Measurements from ENCODE around the gene ENTPD6.

ENTPD6 gene

DNA sequence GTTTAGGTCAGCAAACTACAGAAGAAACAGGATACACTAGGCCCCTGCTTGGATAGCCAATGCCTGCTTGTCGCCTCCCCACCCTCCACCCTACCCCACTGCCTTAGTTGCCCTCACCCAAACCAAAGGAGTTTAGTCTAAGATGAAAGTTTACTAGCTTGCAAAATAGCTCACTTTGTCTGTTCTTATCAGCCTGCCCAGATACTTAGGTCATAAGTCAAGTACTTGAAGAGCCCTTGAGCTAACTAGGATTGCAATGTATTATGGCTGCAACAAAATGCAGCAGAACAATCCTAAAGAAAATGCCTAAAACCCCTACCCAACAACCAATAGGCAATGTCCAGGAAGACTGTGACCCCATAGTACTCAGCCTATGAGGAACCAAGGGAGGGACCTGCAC is 7.3 kb upstream of the ENTPD6 start:
- DNase-seq (ENCODE audit: low read depth in 2 of 2), result no peak

- no peak for DNase-seq (ENCODE audit: low read depth in 2 of 2)
These were observed 4.5 kb upstream of the ENTPD6 start for GRCh38 chr20:25191051-25191450.

DNA sequence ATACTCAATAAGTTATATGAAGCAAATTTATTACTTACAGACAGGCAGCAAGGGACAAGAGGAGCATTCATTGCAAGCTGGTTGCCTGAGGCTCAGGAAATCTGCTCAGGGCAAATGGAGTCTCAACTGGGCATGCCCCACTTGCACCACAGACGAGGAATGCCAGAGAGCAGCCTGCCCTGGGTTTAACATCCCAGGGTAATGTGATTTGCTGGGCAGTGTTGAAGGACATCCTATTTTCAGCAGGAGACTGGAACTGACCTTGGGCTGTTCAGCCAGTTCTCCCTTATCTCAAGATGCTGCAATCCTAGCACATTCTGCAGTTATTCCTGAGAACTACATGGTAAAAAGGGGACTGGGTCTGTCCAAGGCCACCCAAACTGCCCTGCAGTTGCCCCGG is 3.8 kb upstream of the ENTPD6 start:
- no peak for DNase-seq (ENCODE audit: low read depth in 2 of 2)

GRCh38 chr20:25193843-25194242 is 1.7 kb upstream of the ENTPD6 start:
- no peak for DNase-seq (ENCODE audit: low read depth in 2 of 2)

DNA sequence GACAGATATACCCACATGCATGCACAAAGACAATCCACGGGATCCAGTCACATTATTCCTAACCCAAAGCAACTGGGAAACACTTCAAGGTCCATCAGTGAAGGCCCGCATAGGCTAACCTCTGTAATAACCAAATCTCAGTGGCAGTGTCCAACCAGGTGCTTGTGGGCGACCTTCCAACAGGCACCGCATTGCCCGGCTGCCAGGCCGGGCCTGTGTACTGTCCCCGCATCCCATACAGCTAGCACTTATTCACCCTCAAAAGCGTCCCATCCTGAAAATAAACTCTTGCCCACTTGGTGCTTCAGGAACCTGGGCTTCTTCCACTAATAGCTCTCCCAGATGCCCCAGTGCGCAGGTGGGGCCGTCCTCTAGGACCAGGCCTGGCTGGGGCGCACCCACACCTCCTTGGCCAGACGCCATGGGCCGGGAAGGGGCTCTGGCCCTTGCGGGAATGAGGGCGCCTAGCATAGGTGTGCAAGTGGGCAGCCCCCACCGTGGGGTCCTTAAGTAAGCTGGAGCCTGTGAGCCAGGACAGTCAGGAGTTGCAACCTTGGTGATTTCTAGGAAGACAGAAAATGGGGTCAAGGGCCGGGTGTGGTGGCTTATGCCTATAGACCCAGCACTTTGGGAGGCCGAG is 1.1 kb upstream of the ENTPD6 start:
- no peak for DNase-seq (ENCODE audit: low read depth in 2 of 2)

DNA sequence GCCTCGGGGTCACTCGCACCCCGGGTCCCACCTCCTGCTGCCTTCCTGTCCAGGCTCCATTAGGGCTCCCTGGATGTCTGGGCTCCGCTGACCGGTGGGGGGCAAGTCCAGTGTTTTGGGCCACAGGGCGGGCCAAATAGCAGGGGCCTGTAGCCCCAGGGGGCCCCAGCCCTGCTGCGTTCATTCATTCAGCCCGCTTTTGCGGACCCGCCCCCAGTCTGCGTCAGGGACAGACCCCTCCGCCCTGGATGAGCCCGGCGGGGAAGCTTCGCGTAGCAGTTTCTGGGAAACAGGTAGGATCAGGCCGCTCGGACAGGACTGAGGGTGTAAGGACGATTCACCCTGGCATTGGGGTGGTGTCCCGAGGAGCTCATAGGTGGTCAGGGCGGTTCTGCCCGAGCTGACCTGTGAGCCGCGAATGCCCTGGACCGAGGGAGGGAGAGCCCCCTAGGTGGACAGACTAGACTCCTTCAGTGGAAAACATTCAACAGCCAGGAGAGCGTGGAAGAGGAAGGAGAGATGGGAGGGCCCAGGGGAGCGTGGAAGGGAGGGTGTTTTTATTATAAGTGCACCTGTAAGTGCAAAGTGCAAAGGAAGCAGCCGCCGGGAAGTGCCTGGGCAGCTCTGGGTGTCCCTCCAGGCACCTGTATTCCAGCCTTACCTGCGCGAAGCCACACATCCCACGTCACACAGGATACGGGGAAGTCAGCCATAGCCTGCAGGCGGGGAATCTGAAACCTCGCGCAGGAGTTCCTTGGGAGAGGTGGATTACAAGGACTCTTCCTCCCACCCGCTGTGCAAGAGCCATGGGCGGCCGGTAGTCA is 662 bp downstream of the ENTPD6 start:
- DNase-seq (ENCODE audit: low read depth in 2 of 2), result no peak

DNA sequence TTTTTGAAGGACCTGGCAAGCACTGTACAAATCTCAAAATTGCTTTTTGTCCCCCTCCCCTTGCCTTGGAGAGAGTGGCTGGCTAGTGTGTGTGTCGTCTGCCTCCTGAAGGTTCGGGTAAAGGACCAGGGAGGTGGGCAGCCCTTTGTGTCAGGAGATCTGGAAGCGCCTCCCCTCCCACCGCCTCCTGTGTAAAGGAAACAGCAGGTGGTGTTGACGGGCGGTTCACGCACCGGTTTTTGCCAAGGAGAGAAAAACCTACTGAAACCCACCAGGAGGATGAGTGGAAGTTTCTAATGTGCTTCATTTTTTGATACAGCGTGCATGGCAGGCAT is 1.2 kb downstream of the ENTPD6 start:
- DNase-seq (ENCODE audit: low read depth in 2 of 2), result no peak

GRCh38 chr20:25197183-25197869 is 1.8 kb downstream of the ENTPD6 start:
- no peak for DNase-seq (ENCODE audit: low read depth in 2 of 2)

DNA sequence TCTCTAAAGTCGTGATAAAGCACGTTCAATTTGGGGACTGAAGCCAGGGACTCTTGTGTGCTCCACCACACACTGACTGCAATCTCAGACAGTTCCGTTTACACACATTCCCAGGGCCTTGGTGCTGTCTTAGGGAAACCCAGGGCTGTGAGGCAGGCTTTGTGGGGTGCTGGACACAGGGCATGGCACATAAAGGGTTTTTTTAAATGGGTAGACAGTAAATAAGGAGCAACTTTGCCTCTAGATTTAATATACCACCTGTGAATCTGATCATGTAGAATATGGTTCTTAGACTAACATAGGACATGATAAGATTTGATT is 2.3 kb downstream of the ENTPD6 start:
- DNase-seq (ENCODE audit: low read depth in 2 of 2), result no peak

- no peak for DNase-seq (ENCODE audit: low read depth in 2 of 2)
These were observed 3.3 kb downstream of the ENTPD6 start for GRCh38 chr20:25198663-25199383.

GRCh38 chr20:25199473-25200260 is 4.2 kb downstream of the ENTPD6 start:
- no peak for DNase-seq (ENCODE audit: low read depth in 2 of 2)

GRCh38 chr20:25203089-25203488 is 7.6 kb downstream of the ENTPD6 start:
- DNase-seq (ENCODE audit: low read depth in 2 of 2), result no peak

DNA sequence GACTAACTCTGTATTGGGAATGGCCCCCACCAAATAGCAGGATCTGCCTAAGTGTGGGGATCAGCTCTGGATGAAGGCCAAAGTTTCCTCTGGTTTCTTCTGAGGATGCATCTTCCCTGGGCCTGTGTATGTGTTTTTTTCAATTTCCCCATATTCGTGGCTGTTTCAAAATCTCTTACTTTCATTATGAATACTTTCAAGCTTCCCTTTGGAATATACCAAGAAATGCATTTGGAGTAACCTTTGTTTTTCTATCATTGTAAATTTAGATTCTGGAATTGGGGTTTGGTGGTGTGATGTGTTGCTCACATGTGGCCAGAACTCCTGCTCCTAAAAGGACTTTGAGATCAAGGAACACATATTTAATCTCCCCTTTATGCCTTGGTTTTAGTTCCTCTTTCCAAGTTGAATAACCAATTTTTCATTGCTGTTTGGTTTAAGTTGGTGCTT is 8.4 kb downstream of the ENTPD6 start:
- DNase-seq (ENCODE audit: low read depth in 2 of 2), result no peak

- no peak for DNase-seq (ENCODE audit: low read depth in 2 of 2)
These were observed 9.2 kb downstream of the ENTPD6 start for GRCh38 chr20:25204550-25205276.

DNA sequence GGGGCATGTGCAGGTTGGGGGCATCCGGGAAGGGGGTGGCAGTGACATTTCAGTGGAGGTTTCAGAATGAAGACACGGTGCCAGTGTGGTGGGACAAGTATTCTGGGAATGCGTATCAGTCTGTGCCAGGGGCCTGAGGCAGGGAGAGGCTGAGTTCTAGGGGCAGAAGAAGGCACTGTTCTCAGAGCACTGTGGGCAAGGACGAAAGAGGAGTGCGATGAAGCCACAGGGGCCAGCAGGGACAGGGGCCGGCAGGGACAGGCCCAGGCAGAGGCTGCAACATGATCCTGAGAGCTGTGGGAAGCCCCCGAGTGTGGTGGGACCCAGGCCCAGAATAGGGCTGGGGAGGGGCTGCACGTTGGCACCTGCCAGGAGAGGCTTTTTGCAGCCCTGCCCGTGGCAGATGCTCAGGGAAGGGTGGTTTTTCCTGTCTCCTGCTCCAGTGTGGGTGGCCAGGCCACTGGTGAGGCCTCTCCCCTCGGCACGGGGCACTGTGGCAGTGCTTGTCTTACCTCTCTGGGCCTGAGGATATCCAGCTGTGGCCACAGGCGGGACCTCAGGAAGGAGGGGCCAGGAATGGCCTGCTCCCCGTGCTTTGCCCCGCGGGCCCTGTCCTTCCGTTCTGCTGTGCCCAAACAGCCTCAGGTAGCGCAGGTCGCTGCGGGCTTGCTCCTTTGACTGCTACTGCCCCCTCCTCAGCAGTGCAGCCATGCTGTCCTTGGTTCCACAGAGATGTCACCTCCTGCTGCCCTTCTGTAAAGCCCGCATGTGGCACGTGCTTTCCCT is 10.0 kb downstream of the ENTPD6 start:
- no peak for DNase-seq (ENCODE audit: low read depth in 2 of 2)

DNA sequence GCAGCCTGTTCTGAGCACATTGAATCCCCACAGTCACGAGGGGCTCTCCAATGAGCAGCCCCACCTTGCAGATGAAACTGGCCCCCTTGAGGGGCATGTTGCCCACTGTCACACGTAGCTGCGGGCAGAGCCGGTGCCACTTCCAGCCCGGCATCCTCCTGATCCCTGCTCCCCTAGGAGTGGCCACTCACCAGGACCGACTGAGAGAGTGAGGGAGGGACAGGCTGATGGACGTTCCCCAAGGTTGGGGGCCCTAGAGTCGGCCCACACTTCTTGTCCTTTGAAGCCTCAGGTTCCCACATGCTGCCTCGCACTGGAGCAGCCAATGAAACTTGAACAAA is 10.5 kb downstream of the ENTPD6 start:
- DNase-seq (ENCODE audit: low read depth in 2 of 2), result no peak

- DNase-seq (ENCODE audit: low read depth in 2 of 2), result no peak
These were observed 11.0 kb downstream of the ENTPD6 start for GRCh38 chr20:25206548-25206947.

- DNase-seq (ENCODE audit: low read depth in 2 of 2), result no peak
These were observed 11.8 kb downstream of the ENTPD6 start for GRCh38 chr20:25207149-25207959.

DNA sequence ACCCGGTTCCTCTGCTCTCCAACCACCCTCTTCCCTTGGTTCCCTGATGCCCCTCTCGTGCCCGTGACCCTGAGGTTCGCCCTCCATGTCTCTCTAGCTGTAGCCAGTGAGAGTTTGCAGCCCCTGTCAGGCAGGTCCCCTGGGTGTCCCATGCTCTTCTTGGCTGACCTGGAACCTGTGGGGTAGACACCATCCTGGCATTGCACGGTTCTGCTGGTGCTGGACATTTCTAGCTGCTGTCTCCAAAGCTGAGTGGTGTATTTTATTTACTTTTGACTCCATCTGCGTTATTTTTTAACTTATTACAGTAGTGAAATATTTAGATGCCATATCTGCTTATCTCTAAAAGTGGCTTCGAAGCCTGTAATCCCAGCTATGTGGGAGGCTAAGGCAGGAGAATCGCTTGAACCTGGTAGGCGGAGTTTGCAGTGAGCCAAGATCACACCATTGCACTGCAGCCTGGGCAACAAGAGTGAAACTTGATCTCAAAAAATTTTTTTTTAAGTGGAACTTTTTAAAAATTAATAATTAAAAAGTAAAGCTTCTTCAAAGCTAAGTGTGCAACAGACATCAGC is 12.5 kb downstream of the ENTPD6 start:
- DNase-seq (ENCODE audit: low read depth in 2 of 2), result no peak
